Calu3 (cell line): ENCODE results near the gene HMGN5. TPM values are rescaled to one million over a fixed set of nuclear protein-coding genes. Genes with fewer than 3 reads are reported as not detected.

ENCODE experiments used
- BruUV-seq: library from RNA; stranded (reverse); fragments of 400-500 nt; replicated peaks from 2 replicates; lab custom pipeline; 2021; lab: Mats Ljungman, UMichigan
- CTCF ChIA-PET: fragments of 300-600 bp; sonication (Branson Sonifier 250); formaldehyde crosslinking; loops from one replicate; lab custom pipeline; 2022; ENCODE audit warnings: antibody characterized with exemption; lab: Charles Lee
- DNase-seq: peaks from one replicate; pipeline ENCODE4 v3.0.0; 2022
- H3K27ac Mint-ChIP-seq: one replicate; pipeline ENCODE4 v1.8.0; 2022; ENCODE audit warnings: mixed read lengths; ENCODE audit not compliant: unreplicated experiment
- H3K27me3 Mint-ChIP-seq: one replicate; pipeline ENCODE4 v1.8.0; 2022; ENCODE audit warnings: mixed read lengths; ENCODE audit not compliant: unreplicated experiment
- H3K36me3 Mint-ChIP-seq: one replicate; pipeline ENCODE4 v1.8.0; 2022; ENCODE audit warnings: mild to moderate bottlenecking, moderate library complexity, mixed read lengths; ENCODE audit not compliant: insufficient read depth, unreplicated experiment
- H3K4me1 Mint-ChIP-seq: one replicate; pipeline ENCODE4 v1.8.0; 2022; ENCODE audit warnings: mild to moderate bottlenecking, low read depth, mixed read lengths; ENCODE audit not compliant: unreplicated experiment
- H3K4me3 Mint-ChIP-seq: one replicate; pipeline ENCODE4 v1.8.0; 2022; ENCODE audit warnings: mild to moderate bottlenecking, low read depth, moderate library complexity, mixed read lengths; ENCODE audit not compliant: unreplicated experiment
- H3K9me3 Mint-ChIP-seq: one replicate; pipeline ENCODE4 v1.8.0; 2022; ENCODE audit warnings: low read depth, mixed read lengths; ENCODE audit not compliant: unreplicated experiment
- CTCF ChIP-seq: fragments of 200-600 bp; IDR thresholded peaks from one replicate; pipeline ENCODE4 v1.8.0; 2022; ENCODE audit warnings: antibody characterized with exemption; ENCODE audit not compliant: unreplicated experiment
- intact Hi-C: fragments of 100-400 bp; cut with micrococcal nuclease; formaldehyde crosslinking; loops from one replicate; pipeline ENCODE4 v1.10.0; 2022; ENCODE audit not compliant: unreplicated experiment
- total RNA-seq: library from RNA; stranded (reverse); gene quantifications from 2 replicates; pipeline ENCODE4 v1.2.3, GENCODE V29; 2022

HMGN5 gene
- total RNA-seq, 1 experiment from 2014 or later = 14.4 TPM

GRCh38 chrX:81237516-81237915 is 35.8 kb upstream of the HMGN5 start:
- no peak for TF ChIP-seq CTCF
- H3K27me3 Mint-ChIP-seq = no peaks in the 10 kb centered on the region
- H3K36me3 Mint-ChIP-seq = no peaks in the 10 kb centered on the region
- no peak overlapping the region for H3K27ac Mint-ChIP-seq
- no peak overlapping the region for H3K4me3 Mint-ChIP-seq
- no peak for DNase-seq
- CTCF ChIA-PET = no interaction called here
- intact Hi-C loops = no loop called here
- H3K9me3 Mint-ChIP-seq = peaks cover 2% of the 10 kb centered on the region
- BruUV-seq = no TSS peak
- H3K4me1 Mint-ChIP-seq = no peaks in the 10 kb centered on the region

GRCh38 chrX:81232218-81232617 is 30.5 kb upstream of the HMGN5 start:
- no peaks in the 10 kb centered on the region for H3K27me3 Mint-ChIP-seq
- no peaks in the 10 kb centered on the region for H3K36me3 Mint-ChIP-seq
- no TSS peak for BruUV-seq
- H3K4me3 Mint-ChIP-seq = no peak overlapping the region
- H3K4me1 Mint-ChIP-seq = peaks cover 6% of the 10 kb centered on the region
- DNase-seq = no peak
- CTCF ChIA-PET = no interaction called here
- intact Hi-C loops = no loop called here
- peaks cover 5% of the 10 kb centered on the region for H3K9me3 Mint-ChIP-seq
- TF ChIP-seq CTCF = no peak
- no peak overlapping the region for H3K27ac Mint-ChIP-seq

- BruUV-seq = no TSS peak
- no peaks in the 10 kb centered on the region for H3K36me3 Mint-ChIP-seq
- intact Hi-C loops = no loop called here
- no peaks in the 10 kb centered on the region for H3K27me3 Mint-ChIP-seq
- CTCF ChIA-PET = no interaction called here
- no peak for TF ChIP-seq CTCF
- H3K4me1 Mint-ChIP-seq = peaks cover 6% of the 10 kb centered on the region
- DNase-seq = no peak
- H3K27ac Mint-ChIP-seq = no peak overlapping the region
- peaks cover 2% of the 10 kb centered on the region for H3K9me3 Mint-ChIP-seq
- H3K4me3 Mint-ChIP-seq = no peak overlapping the region
Measured at GRCh38 chrX:81231476-81231875, 29.8 kb upstream of the HMGN5 start.

DNA sequence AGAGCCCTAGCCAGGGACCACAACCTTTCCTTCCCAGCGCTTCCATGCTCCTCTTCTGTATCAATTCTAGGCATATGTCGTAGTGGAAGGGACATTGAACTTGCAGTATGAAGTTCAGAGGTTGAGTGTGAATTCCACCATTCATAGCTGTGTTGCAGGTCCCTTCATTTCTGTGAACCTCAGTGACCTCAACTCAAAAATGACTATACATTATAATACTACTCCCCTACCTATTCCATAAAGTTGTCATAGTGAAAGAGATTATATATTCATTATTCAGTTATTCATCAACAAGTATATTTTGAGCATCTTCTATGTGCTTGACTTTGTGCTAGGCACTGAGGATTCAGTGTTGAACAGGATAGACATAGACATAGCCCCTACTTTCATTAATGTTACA is 28.2 kb upstream of the HMGN5 start:
- no peak for DNase-seq
- peaks cover 2% of the 10 kb centered on the region for H3K9me3 Mint-ChIP-seq
- H3K4me1 Mint-ChIP-seq = peaks cover 6% of the 10 kb centered on the region
- no peak overlapping the region for H3K27ac Mint-ChIP-seq
- CTCF ChIA-PET = no interaction called here
- BruUV-seq = no TSS peak
- TF ChIP-seq CTCF = no peak
- no peaks in the 10 kb centered on the region for H3K27me3 Mint-ChIP-seq
- H3K4me3 Mint-ChIP-seq = no peak overlapping the region
- H3K36me3 Mint-ChIP-seq = no peaks in the 10 kb centered on the region
- intact Hi-C loops = no loop called here
